OCI-M2 (cell line): Measurements from ENCODE around the gene ACKR2.

ENCODE experiments used
- DNase-seq: peaks from one replicate; lab custom pipeline; 2025; ENCODE audit not compliant: unreplicated experiment; lab: John Stamatoyannopoulos, UW

The ACKR2 gene

GRCh38 chr3:42809202-42809601, at the start of gene ACKR2:
TSS of gene ACKR2 (plus strand) at chr3:42809445. CDS start at chr3:42864503, 55,058 bp downstream.
- DNase-seq = no peak

DNA sequence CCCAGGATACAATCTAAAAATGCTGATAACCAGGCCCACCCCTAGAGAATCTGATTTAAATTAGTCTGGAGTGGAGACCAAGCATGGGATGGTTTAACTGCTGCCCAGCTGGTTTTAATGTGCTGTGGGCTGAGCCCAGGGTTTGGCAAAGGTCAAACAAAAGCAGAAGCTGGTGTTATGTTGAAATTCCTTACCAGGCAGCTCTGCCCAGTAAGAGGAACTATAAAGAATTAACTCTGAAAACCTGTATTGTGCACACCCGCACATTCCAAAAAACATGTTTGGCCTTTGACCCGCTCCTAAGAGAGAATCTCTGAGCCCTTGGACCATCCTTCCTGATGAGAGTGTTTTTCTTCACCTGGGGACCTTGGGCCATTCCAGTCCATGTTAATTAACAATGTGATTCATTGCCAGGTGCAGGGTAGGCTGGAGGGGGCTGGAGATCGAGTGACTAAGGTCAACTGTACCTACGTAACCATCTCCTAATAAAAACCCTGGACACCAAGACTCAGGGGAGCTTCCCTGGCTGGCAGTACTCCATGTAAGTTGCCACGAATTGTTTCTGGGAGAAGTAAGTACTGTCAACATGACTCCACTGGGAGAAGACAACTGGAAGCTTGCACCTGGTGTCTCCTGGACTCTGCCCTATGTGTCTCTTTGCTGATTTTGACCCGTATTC, 47.1 kb upstream of the ACKR2 start:
- DNase-seq = no peak

DNA sequence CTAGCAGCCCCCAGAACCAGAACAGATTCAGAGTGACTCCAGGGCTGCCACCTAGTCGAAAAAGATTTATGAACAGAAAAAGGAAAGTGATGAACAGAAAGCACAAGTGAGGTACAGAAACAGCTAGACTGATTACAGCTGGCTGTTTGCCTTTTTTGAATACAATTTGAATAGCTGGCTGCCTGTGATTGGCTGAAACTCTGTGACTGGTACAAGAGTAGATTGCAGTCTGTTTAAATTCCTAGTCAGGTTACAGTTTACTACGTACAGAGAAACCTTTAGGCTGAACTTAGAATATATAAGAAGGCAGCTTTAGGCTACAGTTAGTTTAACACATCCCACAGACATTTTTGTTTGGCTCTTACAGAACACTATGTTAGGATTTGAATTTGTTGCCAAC, 46.2 kb upstream of the ACKR2 start:
- DNase-seq = no peak

- no peak for DNase-seq
Observed at GRCh38 chr3:42764115-42764514, 45.1 kb upstream of the ACKR2 start.

GRCh38 chr3:42764561-42765295, 44.5 kb upstream of the ACKR2 start:
- no peak for DNase-seq

GRCh38 chr3:42769477-42770131, 39.6 kb upstream of the ACKR2 start:
- no peak for DNase-seq

- DNase-seq = no peak
Observed at GRCh38 chr3:42771271-42771670, 38.0 kb upstream of the ACKR2 start.

GRCh38 chr3:42772670-42773408, 36.4 kb upstream of the ACKR2 start, which contains the start of gene CCDC13:
TSS of gene CCDC13 (minus strand) at chr3:42773253. CDS start at chr3:42758345, 14,908 bp downstream.
- peak; percentile 20 for DNase-seq

DNA sequence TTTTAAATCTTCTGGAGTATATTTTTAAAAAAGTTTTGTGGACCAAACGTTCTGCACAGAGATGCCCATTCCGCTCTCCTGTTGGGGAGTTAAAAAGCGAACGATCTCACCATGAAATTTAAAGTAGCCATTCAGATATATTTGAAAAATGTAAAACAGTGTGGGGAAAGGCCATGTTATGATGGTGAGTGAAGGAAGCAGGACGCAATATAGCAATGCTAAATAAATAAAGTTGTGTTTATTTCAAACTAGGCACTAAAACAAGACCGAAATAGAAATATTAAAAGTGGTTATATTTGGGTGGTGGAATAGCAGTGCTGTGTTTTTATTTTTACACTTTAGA, 35.9 kb upstream of the ACKR2 start:
- DNase-seq = no peak

GRCh38 chr3:42778644-42779043, 30.6 kb upstream of the ACKR2 start:
- no peak for DNase-seq

GRCh38 chr3:42780398-42780797, 28.8 kb upstream of the ACKR2 start:
- DNase-seq = no peak

- DNase-seq = peak; percentile 36
Observed at GRCh38 chr3:42780892-42781700, 28.1 kb upstream of the ACKR2 start.

DNA sequence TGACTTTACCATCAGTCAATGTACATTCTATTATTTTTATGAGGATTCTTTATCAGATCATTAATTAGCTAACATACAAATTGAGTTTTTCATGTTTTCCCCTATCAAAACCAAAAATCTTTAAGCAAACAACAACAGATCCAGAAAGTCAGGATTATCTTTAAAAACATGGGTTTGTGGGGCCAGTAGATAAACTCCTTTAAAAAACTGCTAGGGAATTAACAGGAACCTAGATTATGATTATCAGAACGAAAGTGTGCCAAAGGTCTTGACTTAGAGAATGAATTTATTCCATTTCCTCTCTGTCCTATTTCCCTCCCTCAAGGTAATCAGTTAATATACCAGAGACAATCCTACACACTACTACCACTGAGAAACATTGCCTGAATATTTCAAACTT, 23.0 kb upstream of the ACKR2 start:
- DNase-seq = no peak

- no peak for DNase-seq
Observed at GRCh38 chr3:42786631-42787030, 22.6 kb upstream of the ACKR2 start.

- DNase-seq = no peak
Observed at GRCh38 chr3:42790714-42791229, 18.5 kb upstream of the ACKR2 start.

DNA sequence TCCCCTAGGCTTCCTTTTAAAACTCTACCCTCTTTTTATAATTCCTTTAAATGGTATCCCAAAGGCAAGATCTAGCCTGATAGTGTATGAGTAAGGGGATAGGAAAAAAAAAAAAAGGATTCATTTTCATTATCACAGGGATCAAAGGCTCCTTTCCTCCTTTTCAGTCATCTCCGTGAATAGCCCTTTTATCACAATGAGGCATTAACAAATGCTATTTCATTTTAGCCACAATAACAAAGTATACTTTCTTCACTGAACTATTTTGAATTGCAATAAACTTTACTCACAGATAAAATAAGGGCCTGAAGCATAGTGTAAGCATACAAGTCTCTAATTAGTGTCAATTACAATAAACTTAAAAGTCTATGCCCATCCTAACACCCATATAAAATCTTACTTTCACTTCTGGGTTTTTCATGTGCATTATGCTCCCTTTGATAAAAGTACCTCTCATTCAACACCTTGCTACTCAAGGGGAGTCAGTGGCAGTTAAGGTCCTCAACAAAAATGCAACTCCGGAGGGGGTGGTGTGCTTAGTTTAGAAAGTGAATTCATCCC, 13.5 kb upstream of the ACKR2 start:
- no peak for DNase-seq

- no peak for DNase-seq
Observed at GRCh38 chr3:42796332-42796885, 12.8 kb upstream of the ACKR2 start.

DNA sequence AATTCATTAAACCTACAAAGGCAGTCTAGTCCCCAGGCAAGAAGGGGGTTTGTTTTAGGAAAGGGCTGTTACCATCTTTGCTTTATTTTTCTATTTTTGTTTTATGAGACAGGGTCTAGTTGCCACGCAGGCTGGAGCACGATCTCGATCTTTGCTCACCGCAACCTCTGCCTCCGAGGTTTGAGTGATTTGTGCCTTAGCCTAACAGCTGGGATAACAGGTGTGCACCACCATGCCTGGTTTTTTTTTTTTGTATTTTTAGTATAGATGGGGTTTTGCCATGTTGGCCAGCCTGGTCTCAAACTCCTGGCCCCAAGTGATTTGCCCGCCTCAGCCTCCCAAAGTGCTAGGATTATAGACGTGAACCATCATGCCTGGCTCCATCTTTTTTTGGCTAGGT, 9.9 kb upstream of the ACKR2 start:
- DNase-seq = no peak

DNA sequence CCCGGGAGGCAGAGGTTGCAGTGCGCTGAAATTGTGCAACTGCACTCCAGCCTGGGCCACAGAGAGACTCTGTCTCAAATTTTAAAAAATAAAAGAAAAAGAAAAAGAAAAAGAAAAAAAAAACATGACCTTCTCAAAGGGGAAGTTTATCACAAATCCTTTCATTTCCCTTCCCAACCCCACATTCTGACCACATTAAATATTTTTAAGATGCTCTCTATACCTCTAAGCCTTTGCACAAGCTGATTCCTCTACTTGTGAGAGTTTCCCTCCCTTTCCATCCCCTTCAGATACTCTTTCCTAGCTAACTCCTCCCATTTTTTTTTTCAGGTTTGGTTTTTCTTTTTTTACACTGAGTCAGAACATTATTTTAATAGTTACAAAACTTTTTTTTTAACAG, 9.0 kb upstream of the ACKR2 start:
- DNase-seq = no peak
